Stimulated activated CD4-positive, alpha-beta T cell treated with anti-CD3 and anti-CD28 coated beads, Interleukin-12 subunit alpha, Interleukin-12 subunit beta, amount 100 ng/mL, for 4 hours (primary cell): ENCODE measurements around the gene KCNAB3.

ENCODE experiments used
- DNase-seq: peaks from one replicate; pipeline ENCODE4 v3.0.0-alpha.2; 2020

Gene KCNAB3

GRCh38 chr17:7940034-7940433 is 10.4 kb upstream of the KCNAB3 start:
- no peak for DNase-seq

GRCh38 chr17:7935859-7936258 is 6.2 kb upstream of the KCNAB3 start:
- DNase-seq = no peak

GRCh38 chr17:7932949-7933348 is 3.3 kb upstream of the KCNAB3 start:
- DNase-seq = no peak

- no peak for DNase-seq
Measured at GRCh38 chr17:7932483-7932891, 2.8 kb upstream of the KCNAB3 start.

- peak; percentile 99 for DNase-seq
Measured at GRCh38 chr17:7931709-7932482, 2.2 kb upstream of the KCNAB3 start, which contains the start of the genes CNTROB and TRAPPC1. TSS of gene CNTROB (plus strand) at chr17:7932206. CDS start at chr17:7933080, 874 bp downstream. TSS of gene TRAPPC1 (minus strand) at chr17:7931946. CDS start at chr17:7931829, 117 bp downstream.

- no peak for DNase-seq
Measured at GRCh38 chr17:7930841-7931631, 1.4 kb upstream of the KCNAB3 start.

- DNase-seq = no peak
Measured at GRCh38 chr17:7927596-7927995, 2.1 kb downstream of the KCNAB3 start.

- DNase-seq = peak; percentile 81
Measured at GRCh38 chr17:7922845-7923628, 6.6 kb downstream of the KCNAB3 start.

GRCh38 chr17:7922269-7922844 is 7.3 kb downstream of the KCNAB3 start:
- no peak for DNase-seq

- DNase-seq = no peak
Measured at GRCh38 chr17:7916808-7917207, 12.8 kb downstream of the KCNAB3 start.

GRCh38 chr17:7916385-7916682 is 13.3 kb downstream of the KCNAB3 start:
- DNase-seq = no peak

- DNase-seq = peak; percentile 83
Measured at GRCh38 chr17:7915611-7916384, 13.9 kb downstream of the KCNAB3 start, which contains the start of gene RNF227. TSS of gene RNF227 (minus strand) at chr17:7916289. CDS start at chr17:7916195, 94 bp downstream.

- no peak for DNase-seq
Measured at GRCh38 chr17:7915179-7915610, 14.5 kb downstream of the KCNAB3 start.

GRCh38 chr17:7912927-7913524 is 16.6 kb downstream of the KCNAB3 start:
- no peak for DNase-seq

- no peak for DNase-seq
Measured at GRCh38 chr17:7911116-7911515, 18.5 kb downstream of the KCNAB3 start.

GRCh38 chr17:7910711-7911110 is 18.9 kb downstream of the KCNAB3 start:
- no peak for DNase-seq

- DNase-seq = no peak
Measured at GRCh38 chr17:7910281-7910680, 19.4 kb downstream of the KCNAB3 start.

GRCh38 chr17:7909089-7909488 is 20.6 kb downstream of the KCNAB3 start:
- no peak for DNase-seq

GRCh38 chr17:7903154-7904103 is 26.2 kb downstream of the KCNAB3 start:
- DNase-seq = no peak

- no peak for DNase-seq
Measured at GRCh38 chr17:7897773-7898172, 31.9 kb downstream of the KCNAB3 start.
